Measurements from ENCODE around the gene KRTAP4-6. TPM values are rescaled to one million over a fixed set of nuclear protein-coding genes. Genes with fewer than 3 reads are reported as not detected.

Gene KRTAP4-6
- total and polyA plus RNA-seq, 2 of the 13 experiments (the other 11 are each of a cell fraction or from before 2014, with no cell fraction given) = not detected

DNA sequence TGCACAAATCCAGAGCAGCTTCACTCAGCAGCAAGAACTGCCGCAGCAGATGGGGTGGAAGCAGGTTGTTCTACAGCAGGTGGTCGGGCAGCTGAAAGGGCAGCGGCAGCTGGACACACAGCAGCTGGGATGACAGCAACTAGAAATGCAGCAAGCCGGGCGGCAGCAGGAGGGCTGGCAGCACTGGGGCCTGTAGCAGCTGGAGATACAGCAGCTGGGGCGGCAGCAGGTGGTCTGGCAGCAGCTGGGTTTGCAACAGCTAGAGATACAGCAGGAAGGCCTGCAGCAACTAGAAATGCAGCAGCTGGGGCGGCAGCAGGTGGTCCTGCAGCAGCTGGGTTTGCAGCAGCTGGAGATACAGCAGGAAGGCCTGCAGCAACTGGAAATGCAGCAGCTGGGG lies 27.2 kb upstream of the KRTAP4-6 start:
- intact Hi-C loops (cut with micrococcal nuclease; ENCODE audit: unreplicated experiment) (no loop called here), in situ Hi-C loops (cut with HindIII; ENCODE audit: extremely low pct_ligation_motif_present, low pct_unique_long_range_greater_than_20kb) (no loop called here)
- Histone ChIP-seq H3K4me1 (ENCODE audit: insufficient read depth, low read length) (no peaks in the 10 kb centered on the region), H3K79me2 (ENCODE audit: insufficient read depth, low read length) (no peaks in the 10 kb centered on the region), H3K9ac (ENCODE audit: insufficient read depth, low read depth, low read length) (no peak overlapping the region), H4K20me1 (ENCODE audit: insufficient read depth, low read length) (no peaks in the 10 kb centered on the region), H3K4me2 (ENCODE audit: low read depth, low read length) (no peak overlapping the region), H3K27me3 (ENCODE audit: control insufficient read depth in 1 of 2, insufficient read depth in 2 of 2, low read length in 2 of 2) (no peaks in the 10 kb centered on the region; a peak in 1 of 5 replicates), H3K36me3 (replicated peaks in 1 of 2; ENCODE audit: control insufficient read depth in 1 of 2, insufficient read depth in 2 of 2, low read length in 2 of 2) (no peaks in the 10 kb centered on the region), H3K27ac (ENCODE audit: extremely low read length, insufficient read depth, low read length) (no peak overlapping the region), H2AFZ (ENCODE audit: low read length) (no peak overlapping the region), H3K9me3 (ENCODE audit: low read length) (no peaks in the 10 kb centered on the region), H3K4me3 (replicated peaks in 1 of 3; ENCODE audit: insufficient read depth in 1 of 3, low read depth in 2 of 3, low read length in 3 of 3) (no peak overlapping the region)
- ChIA-PET POLR2A (no interaction called here), CTCF (ENCODE audit: low intra/inter-chr PET ratio, low total read pairs) (no interaction called here)
- TF ChIP-seq SNAPC5 (CRISPR knock-in tag; IDR thresholded peaks at IDR 0.05; ENCODE audit: borderline replicate concordance) (no peak), TCF7L2 (IDR thresholded peaks at IDR 0.05; ENCODE audit: low read depth, low read length) (no peak), ZNF652 (CRISPR knock-in tag; IDR thresholded peaks at IDR 0.05; ENCODE audit: borderline replicate concordance, low read depth) (no peak), GATA4 (IDR thresholded peaks at IDR 0.05; ENCODE audit: borderline replicate concordance, low read depth) (no peak), SNAI1 (CRISPR knock-in tag; IDR thresholded peaks at IDR 0.05; ENCODE audit: borderline replicate concordance) (no peak)
- no TSS peak for BruUV-seq (replicated peaks)
- FAIRE-seq (no peak), DNase-seq (ENCODE audit: low spot score) (no peak), ATAC-seq (no peak)
- 42% methylated on average over 7 of the region's 7 CpGs for WGBS (ENCODE audit: low lambda C conversion rate)

GRCh38 chr17:41163828-41164227 lies 23.5 kb upstream of the KRTAP4-6 start:
- DNase-seq (ENCODE audit: low spot score) = no peak
- H3K4me1 ChIP-seq (ENCODE audit: insufficient read depth, low read length) = no peaks in the 10 kb centered on the region
- intact Hi-C loops (cut with micrococcal nuclease; ENCODE audit: unreplicated experiment) = no loop called here
- no peaks in the 10 kb centered on the region for H3K79me2 ChIP-seq (ENCODE audit: insufficient read depth, low read length)
- POLR2A ChIA-PET = no interaction called here
- H3K36me3 ChIP-seq (replicated peaks in 1 of 2; ENCODE audit: control insufficient read depth in 1 of 2, insufficient read depth in 2 of 2, low read length in 2 of 2) = no peaks in the 10 kb centered on the region
- no peak overlapping the region for H2AFZ ChIP-seq (ENCODE audit: low read length)
- H3K27me3 ChIP-seq (ENCODE audit: control insufficient read depth in 1 of 2, insufficient read depth in 2 of 2, low read length in 2 of 2) = peaks cover 2 to 3% of the 10 kb centered on the region in 2 experiments; a peak in 1 of 5 replicates
- no peaks in the 10 kb centered on the region for H3K9me3 ChIP-seq (ENCODE audit: low read length)
- H3K9ac ChIP-seq (ENCODE audit: insufficient read depth, low read depth, low read length) = no peak overlapping the region
- H3K4me2 ChIP-seq (ENCODE audit: low read depth, low read length) = no peak overlapping the region
- in situ Hi-C loops (cut with HindIII; ENCODE audit: extremely low pct_ligation_motif_present, low pct_unique_long_range_greater_than_20kb) = no loop called here
- H4K20me1 ChIP-seq (ENCODE audit: insufficient read depth, low read length) = no peaks in the 10 kb centered on the region
- no peak overlapping the region for H3K27ac ChIP-seq (ENCODE audit: extremely low read length, insufficient read depth, low read length)
- no peak overlapping the region for H3K4me3 ChIP-seq (replicated peaks in 1 of 3; ENCODE audit: insufficient read depth in 1 of 3, low read depth in 2 of 3, low read length in 3 of 3)
- FAIRE-seq = no peak
- ATAC-seq = no peak
- BruUV-seq (replicated peaks) = no TSS peak
- WGBS (ENCODE audit: low lambda C conversion rate) = 26% methylated on average over 7 of the region's 7 CpGs
- CTCF ChIA-PET (ENCODE audit: low intra/inter-chr PET ratio, low total read pairs) = no interaction called here
- no peak for TF ChIP-seq CSRNP2 (CRISPR knock-in tag; conservative IDR thresholded peaks at IDR 0.05; ENCODE audit: low read depth)
- no peak for TF ChIP-seq ZNF343 (CRISPR knock-in tag; IDR thresholded peaks at IDR 0.05)
- TF ChIP-seq TEAD2 (CRISPR knock-in tag; IDR thresholded peaks at IDR 0.05) = no peak
- no peak for TF ChIP-seq FIP1L1 (IDR thresholded peaks at IDR 0.05; ENCODE audit: borderline replicate concordance, insufficient read depth, low read depth, low read length)
- no peak for TF ChIP-seq ELF4 (CRISPR knock-in tag; IDR thresholded peaks at IDR 0.05; ENCODE audit: borderline replicate concordance)
- no peak for TF ChIP-seq ZNF567 (CRISPR knock-in tag; IDR thresholded peaks at IDR 0.05; ENCODE audit: borderline replicate concordance)
- TF ChIP-seq SNRNP70 (IDR thresholded peaks at IDR 0.05; ENCODE audit: low read depth, low read length) = no peak
- TF ChIP-seq, protein P1, sequence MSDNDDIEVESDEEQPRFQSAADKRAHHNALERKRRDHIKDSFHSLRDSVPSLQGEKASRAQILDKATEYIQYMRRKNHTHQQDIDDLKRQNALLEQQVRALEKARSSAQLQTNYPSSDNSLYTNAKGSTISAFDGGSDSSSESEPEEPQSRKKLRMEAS (IDR thresholded peaks at IDR 0.05) = no peak
- TF ChIP-seq ATM (IDR thresholded peaks at IDR 0.05; ENCODE audit: borderline replicate concordance) = no peak
- TF ChIP-seq, protein P2, sequence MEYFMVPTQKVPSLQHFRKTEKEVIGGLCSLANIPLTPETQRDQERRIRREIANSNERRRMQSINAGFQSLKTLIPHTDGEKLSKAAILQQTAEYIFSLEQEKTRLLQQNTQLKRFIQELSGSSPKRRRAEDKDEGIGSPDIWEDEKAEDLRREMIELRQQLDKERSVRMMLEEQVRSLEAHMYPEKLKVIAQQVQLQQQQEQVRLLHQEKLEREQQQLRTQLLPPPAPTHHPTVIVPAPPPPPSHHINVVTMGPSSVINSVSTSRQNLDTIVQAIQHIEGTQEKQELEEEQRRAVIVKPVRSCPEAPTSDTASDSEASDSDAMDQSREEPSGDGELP (IDR thresholded peaks at IDR 0.05; ENCODE audit: borderline replicate concordance, low read depth) = no peak
- TF ChIP-seq THAP7 (CRISPR knock-in tag; IDR thresholded peaks at IDR 0.05) = no peak
- TF ChIP-seq ZBTB1 (CRISPR knock-in tag; IDR thresholded peaks at IDR 0.05; ENCODE audit: borderline replicate concordance) = no peak
